Measurements from ENCODE around the gene ERGIC1.
A peak's percentile ranks its signal among the peaks of the same experiment; 100 is the strongest.
"Not testable (repeated sequence)": the region's sequence is repeated elsewhere in the genome, so short reads cannot be mapped to it uniquely, and the experiment has no call there.

The ERGIC1 gene

GRCh38 chr5:172830275-172830799 lies 3.7 kb upstream of the ERGIC1 start:
- DNase-seq: no peak

- no peak for DNase-seq
These were observed 3.0 kb upstream of the ERGIC1 start for GRCh38 chr5:172830876-172831662.

GRCh38 chr5:172832383-172833315 lies 1.4 kb upstream of the ERGIC1 start:
- DNase-seq: no peak

GRCh38 chr5:172833372-172833685 lies 722 bp upstream of the ERGIC1 start:
- no peak for DNase-seq

GRCh38 chr5:172834415-172835289 lies 601 bp downstream of the ERGIC1 start:
- no peak for DNase-seq

GRCh38 chr5:172835290-172835993 lies 1.4 kb downstream of the ERGIC1 start:
- DNase-seq: no peak

GRCh38 chr5:172835994-172836356 lies 1.9 kb downstream of the ERGIC1 start:
- no peak for DNase-seq

- peak; percentile 22 for DNase-seq
These were observed 3.6 kb downstream of the ERGIC1 start for GRCh38 chr5:172837640-172838039.

- DNase-seq: no peak
These were observed 4.3 kb downstream of the ERGIC1 start for GRCh38 chr5:172838151-172838875.

GRCh38 chr5:172839669-172840431 lies 5.8 kb downstream of the ERGIC1 start:
- no peak for DNase-seq

GRCh38 chr5:172840432-172841154 lies 6.5 kb downstream of the ERGIC1 start:
- no peak for DNase-seq

- DNase-seq: no peak
These were observed 7.2 kb downstream of the ERGIC1 start for GRCh38 chr5:172841256-172841655.

GRCh38 chr5:172843825-172844576 lies 9.9 kb downstream of the ERGIC1 start:
- DNase-seq: no peak

- DNase-seq: no peak
These were observed 10.5 kb downstream of the ERGIC1 start for GRCh38 chr5:172844577-172844838.

- DNase-seq: no peak
These were observed 11.1 kb downstream of the ERGIC1 start for GRCh38 chr5:172845154-172845553.

GRCh38 chr5:172845576-172845975 lies 11.5 kb downstream of the ERGIC1 start:
- no peak for DNase-seq

- no peak for DNase-seq
These were observed 12.2 kb downstream of the ERGIC1 start for GRCh38 chr5:172846249-172846648.

- DNase-seq: no peak
These were observed 12.6 kb downstream of the ERGIC1 start for GRCh38 chr5:172846677-172847076.

GRCh38 chr5:172847584-172847983 lies 13.5 kb downstream of the ERGIC1 start:
- DNase-seq: not testable (repeated sequence)

GRCh38 chr5:172848419-172848818 lies 14.4 kb downstream of the ERGIC1 start:
- DNase-seq: no peak

Measured in stimulated activated CD4-positive, alpha-beta T cell treated with anti-CD3 and anti-CD28 coated beads, Interleukin-1b, Interleukin-23, amount 100 ng/mL, for 48 hours (primary cell).